Suppressor macrophage treated with lipopolysaccharide for 4 hours (primary cell): ENCODE results near the gene GLRX.
A peak's percentile ranks its signal among the peaks of the same experiment; 100 is the strongest.
"Not testable (repeated sequence)": the region's sequence is repeated elsewhere in the genome, so short reads cannot be mapped to it uniquely, and the experiment has no call there.

Experiments used
- DNase-seq: peaks from one replicate; pipeline ENCODE4 v3.0.0-alpha.2; 2020

Gene GLRX

DNA sequence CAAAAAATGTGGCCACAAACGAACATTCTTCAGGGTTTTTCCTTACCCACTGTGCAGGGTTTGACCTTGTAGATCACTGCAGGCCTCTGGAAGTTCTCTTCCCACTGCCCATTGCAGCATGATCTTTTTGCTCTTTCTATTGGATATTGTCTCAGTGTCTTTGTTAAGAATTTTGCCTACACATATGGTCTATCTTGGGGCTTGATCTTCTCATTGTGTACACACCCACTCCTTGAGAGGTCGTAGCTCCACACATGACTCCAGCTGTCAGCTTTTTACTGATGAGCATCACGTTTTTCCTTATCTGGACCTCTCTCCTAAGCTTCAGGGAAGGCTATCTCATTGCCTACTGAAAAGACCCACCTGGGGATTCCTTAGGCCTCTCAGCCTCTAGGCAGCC lies 3.0 kb upstream of the GLRX start:
- DNase-seq = no peak

DNA sequence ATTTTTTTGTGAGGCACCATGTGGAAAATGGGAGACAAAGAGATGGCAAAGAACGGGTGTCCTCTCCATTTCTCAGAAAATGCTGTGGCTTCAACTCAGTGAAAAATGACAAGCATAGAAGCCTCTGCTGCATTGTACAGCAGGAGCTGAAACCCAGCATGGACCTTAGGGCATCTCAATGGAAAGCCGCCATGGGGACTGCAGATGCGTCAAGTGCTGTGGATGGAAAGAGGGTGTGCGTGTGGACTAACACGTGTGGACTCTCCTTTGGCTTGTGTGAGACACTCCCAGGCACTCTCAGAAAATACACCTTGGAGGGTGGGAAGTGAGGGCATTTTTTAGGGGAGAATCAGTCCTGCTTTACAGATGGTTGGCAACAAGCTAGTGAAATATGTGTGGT lies 2.2 kb upstream of the GLRX start:
- DNase-seq = no peak

DNA sequence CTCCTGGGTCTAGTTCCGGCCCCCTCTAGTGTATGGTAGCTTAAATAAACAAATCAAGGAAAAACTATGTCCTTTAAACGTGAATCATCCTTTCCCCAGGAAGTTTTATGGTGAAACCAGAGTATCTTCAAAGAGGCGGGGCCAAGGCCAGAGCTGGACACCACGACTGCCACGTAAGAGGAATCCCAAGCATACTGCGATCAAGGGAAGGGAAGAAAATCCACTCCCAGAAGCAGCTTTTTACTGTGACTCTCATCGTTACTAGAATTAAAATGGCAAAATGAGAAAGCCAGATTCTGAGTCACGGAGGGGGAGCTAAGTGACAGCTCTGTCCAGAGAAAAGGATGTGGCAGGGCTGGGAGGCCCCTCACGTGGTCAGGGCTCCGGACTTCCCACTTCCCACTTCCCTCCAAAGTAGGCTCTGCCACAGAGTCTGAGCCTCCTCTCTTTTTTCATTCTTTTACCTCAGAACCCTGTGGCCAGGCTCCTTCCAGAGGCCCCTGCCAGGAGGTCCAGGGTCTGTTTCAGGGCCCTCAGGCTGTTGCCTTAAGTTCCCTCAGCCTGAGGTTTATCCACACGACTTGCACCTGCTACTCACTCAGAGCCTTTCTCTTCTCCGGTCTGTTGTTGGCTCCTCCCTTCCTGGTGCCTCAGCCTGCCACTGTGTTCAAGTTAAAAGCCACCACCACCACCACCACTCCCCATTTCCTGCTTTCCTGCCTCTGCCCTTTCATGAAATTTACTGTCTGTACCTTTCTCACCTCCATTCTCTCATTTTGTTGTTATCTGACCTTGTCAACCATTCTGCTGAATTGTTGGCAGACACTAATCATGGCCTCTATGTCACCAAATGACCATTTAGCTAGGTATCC lies 1.4 kb upstream of the GLRX start:
- DNase-seq = peak; percentile 94

DNA sequence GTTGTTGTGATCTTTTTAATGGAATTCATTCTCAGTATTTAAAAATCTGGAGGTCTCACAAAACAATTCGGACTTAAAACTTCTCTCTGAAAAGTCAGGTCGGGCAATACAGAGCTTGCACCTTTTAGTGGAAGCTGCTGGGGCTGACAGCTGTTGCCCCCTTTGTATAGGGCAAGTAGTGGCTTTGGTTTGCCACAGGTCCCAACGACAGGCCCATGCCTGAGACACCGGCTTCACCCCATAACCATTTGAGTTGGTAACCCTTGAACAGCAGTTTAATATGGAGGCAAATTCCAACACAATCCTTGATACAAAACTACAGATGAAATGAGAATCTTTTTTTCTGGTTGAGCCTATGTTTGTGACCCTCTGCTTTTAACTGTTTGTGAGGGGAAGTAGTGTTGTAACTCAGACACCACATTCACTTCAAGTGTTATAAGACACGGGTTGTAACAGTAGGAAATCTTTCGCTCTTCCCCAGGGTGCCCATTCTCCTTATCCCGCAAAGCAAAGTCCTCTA lies 752 bp upstream of the GLRX start:
- DNase-seq = no peak

DNA sequence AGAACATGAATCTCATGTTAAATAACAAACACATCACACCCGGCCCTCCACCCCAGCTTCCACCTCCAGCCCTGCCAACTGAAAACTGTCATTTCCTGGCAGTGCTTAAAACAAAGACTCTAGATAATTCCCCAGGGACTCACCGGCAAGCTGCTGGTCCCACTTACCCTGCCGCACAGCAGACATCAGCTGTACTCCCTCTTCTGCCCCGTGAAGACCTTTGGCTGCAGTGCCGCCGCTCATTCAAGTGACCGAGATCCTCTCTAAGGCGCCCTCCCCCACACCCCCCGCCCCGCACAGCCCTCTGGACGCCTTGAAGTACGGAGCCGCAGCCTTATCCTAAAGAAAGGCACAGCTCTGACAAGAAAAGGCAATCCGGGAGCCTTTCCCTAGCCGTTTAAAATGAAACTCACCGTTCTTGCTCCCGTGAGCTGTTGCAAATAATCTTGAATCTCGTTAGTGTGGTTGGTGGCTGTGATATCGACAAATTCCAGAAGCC lies 434 bp downstream of the GLRX start:
- peak; percentile 53 for DNase-seq

DNA sequence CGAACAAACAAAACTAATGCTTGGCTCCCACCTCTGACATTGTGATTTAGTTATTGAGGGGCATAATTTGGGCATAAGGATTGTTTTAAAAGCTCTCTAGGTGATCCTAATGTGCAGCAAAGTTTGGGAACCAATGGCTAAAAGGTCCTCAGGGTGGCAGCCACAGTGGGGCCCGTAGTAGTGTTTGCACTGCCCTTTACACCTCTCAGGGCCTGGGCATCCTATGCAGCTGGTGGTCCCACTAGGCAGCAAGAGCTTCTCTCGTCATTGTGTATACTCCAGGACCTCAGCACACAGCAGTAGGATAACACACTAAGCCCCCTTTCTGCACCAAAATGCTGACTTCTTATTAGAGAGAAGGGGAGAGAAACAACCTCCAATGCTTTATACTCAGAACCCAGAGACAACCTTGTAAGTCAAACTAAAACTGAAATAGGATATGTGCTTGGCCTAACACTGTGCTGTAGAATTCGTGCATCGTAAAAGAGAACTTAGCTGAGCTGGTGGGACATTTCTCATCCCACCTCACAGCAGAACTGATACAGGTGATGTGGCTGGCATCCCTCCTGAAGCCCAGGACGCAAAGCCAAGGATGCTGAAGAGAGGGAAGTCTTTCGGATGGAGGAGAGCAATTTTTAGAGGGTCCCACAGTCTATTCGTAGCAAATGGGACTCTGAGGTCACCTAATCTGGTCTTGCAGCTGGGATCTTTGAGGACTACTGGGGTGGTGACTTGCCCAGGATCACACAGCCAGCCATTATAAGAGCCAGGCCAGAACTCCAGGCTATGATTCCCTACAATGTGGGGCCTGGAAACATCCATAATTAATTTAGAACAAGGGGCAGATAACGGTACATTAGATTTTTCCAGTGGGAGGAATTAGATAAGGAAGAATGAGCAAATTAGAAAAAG lies 1.2 kb downstream of the GLRX start:
- no peak for DNase-seq

DNA sequence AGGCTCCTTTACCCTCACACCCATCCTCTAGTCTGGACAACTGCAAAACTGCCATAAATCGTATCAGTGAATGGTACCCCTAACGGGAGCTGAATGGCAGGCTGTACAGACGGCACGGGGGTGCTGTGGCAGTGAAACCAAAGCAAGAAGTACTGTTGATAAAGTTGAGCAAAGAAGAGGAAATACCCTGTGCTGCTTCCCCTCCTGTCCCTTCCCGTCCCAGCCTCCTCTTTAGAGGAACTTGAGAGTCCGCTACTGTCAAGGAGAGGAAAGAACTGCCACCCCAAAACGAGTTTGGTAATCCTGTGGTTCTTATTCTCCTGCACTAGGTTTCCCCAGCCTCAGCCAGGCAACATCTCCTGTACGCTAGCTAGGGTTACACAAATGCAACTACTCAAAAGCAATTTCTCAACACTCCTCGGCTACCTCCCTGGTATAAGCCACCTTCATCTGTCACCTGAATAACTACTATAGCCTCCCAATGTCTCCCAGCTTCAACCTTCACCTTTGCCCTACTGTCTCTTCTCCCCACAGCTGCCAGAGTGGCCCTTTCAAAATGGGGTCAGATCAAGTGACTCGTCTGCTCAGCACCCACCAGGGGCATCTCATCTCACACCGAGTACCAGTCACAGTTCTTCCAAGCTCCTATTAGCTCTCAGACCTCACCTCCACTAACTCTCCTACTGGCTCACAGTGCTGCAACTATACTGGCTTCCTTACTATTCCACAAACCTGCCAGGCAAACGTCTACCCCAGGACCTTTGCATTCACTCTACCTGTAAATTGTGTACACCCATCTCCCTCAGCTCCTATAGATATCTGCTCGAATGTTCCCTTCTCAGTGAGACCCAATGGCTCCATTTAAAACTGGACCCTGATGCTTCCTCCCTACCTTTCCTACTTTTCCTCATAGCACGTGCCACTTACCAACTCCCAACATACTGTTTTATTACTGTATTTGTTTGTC lies 4.1 kb downstream of the GLRX start:
- DNase-seq = peak; percentile 93

DNA sequence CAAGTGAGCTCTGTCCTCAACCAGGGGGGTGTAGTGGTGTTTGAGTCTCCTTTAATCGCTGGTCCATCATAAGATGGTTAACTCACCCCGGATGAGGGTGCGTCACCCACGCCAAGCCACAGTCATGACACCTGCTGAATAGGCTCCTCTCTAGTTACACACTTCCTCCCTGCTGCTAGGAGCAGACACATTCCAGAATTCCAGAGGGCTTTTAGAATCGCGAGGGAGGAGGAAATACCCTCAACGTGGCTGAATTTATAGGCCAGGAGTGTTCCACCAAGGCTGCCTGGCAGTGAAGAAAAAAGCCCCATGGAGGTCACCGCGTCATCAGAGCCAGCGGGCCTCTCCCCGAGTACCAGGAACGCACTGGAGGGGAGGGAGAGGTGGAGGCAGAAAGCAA lies 5.1 kb downstream of the GLRX start:
- DNase-seq = peak; percentile 66

DNA sequence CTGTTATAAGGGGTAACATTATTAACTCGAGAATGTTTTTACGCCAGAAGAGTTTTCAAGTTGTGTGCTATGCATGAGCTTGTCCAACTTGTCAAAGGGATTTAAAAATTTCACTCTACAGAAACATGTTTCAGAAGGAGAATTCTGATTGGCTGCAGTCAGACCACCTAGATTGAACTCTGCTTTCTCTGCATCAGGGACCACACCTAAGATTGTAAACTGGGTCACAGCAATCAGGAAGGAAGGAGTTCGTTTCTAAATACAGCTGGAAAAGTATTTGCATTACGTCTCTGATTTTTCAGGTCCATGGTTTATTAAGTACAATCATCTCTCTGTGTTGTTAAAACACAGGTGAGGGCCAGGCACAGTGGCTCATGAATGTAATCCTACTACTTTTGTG lies 5.8 kb downstream of the GLRX start:
- no peak for DNase-seq

DNA sequence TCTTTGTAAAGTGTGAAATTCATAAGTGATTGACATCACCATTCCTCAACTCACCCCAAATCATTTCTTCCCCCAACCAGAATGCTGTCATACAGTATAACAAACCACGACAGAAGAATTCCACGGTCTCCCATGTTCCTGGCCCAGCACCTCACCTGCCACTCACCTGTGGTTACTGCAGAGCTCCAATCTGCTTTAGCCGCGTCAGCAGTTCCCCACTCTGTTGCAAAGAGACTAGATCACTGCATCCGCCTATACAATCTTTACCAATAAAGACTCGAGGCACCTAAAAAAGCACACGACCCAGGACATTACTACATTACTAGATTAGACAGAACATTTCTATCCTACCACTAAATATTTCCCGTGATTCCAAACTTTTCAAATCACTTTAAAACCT lies 6.2 kb downstream of the GLRX start:
- DNase-seq = no peak

DNA sequence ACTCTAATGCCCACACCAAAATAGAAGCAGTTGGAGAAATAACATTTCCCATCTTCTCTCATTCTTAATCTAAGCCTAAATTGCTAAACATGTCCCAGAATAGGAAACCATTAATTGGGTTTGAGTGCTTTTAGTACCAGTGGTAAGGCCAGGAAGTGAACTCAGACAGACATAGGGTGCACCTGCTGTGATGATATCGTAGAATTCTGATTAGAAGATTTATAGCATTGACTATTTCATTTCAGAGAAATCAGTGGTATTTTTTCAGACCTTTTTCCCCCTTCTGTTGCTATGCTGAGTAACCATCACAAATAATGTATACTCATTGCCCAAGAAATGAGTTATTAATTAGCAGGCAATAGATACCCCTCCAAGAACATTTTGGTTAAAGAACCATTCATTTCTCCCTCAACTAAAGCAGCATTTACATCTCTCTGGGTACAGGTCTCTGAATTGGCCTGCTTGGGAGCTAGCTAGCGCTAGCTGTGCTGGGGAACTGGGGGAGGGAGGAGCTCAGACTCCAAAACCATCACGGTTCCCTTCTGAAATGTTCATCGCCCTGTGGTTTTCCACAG lies 7.3 kb downstream of the GLRX start:
- DNase-seq = no peak

DNA sequence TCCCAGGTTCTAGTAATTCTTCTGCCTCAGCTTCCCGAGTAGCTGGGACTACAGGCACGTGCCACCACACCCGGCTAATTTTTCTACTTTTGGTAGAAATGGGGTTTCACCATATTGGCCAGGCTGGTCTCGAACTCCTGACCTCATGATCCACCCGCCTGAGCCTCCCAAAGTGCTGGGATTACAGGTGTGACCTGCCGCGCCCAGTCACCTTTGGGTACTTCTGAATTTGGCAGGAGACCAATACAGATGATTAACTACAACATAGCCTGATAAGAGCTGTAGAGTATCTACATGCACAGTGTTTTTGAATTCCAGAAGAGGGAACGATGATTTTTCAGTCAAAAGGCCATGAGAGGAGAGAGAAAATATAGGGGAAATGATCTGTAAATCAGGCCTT lies 9.5 kb downstream of the GLRX start:
- not testable (repeated sequence) for DNase-seq

DNA sequence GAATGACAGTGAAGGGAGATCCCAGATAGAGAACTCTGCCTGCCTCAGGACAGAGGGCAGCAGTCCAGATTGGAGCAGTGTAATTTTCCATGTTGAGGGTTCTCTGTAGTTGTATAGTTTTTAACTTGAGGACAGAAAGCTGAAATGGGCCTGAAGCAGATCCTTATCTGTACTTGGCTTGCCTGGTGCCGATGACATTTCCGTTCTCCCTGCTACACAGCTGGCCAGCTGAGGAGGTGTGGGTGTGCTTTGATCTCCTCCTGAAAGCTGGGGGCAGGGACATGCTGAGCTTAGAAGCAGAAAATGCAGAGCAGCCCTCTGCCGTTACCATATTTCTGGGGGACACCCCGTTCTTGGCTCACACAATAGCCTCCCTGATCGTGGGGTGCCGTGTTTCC lies 10.5 kb downstream of the GLRX start:
- DNase-seq = no peak

DNA sequence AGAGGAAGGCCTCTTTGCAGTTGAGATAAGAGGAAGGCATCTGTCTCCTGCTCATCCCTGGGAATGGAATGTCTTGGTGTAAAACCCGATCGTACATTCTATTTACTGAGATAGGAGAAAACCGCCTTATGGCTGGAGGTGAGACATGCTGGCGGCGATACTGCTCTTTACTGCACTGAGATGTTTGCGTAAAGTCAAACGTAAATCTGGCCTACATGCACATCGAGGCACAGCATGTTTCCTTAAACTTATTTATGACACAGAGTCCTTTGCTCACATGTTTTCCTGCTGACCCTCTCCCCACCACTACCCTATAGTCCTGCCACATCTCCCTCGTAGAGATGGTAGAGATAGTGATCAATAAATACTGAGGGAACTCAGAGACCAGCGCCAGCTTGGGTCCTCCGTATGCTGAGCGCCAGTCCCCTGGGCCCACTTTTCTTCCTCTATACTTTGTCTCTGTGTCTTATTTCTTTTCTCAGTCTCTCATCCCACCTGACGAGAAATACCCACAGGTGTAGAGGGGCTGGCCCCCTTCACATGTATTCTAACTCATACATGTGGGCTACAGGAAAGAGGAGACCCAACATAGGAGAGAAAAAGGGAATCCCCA lies 11.0 kb downstream of the GLRX start:
- DNase-seq = not testable (repeated sequence)

DNA sequence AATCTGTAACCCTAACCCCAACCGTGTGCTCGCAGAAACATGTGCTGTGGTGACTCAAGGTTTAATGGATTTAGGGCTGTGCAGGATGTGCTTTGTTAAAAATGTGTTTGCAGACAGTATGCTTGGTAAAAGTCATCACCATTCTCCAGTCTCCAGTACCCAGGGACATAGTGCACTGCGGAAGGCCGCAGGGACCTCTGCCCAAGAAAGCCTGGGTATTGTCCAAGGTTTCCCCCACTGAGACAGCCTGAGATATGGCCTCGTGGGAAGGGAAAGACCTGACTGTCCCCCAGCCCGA lies 11.5 kb downstream of the GLRX start:
- not testable (repeated sequence) for DNase-seq

DNA sequence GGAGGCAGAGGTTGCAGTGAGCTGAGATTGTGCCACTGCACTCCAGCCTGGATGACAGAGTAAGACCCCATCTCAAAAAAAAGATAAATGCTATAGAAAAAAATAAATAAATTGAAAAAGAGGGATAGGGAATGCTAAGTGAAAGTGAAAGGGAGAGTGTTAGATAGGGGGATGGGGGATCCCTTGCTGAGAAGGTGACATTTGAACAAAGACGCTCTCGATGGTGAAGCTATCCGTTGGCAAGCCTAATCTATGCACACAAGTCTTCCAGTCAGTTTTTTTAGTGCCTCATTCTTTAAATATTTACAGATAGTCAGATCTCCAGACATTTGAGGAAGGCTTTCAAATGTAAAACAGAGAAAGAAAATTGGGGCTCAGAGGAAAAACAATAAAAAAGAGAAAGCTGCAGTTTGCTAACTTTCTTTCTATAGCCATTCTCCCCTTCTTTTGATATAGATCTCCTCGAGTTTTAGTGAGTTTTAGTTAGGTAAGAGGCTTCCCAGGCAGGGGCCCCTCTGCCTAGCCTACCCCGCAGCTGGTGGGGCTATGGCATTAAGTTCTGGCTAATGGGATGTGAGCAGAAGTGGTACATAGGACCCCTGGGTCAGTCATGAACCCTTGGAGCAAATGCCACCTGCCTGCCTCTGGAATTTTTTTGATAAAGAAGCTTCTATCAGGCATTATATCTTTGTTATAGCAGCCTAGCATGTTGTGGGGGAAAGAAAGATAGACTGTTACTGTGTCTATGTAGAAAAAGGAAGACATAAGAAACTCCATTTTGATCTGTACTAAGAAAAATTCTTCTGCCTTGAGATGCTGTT lies 12.0 kb downstream of the GLRX start:
- DNase-seq = no peak

DNA sequence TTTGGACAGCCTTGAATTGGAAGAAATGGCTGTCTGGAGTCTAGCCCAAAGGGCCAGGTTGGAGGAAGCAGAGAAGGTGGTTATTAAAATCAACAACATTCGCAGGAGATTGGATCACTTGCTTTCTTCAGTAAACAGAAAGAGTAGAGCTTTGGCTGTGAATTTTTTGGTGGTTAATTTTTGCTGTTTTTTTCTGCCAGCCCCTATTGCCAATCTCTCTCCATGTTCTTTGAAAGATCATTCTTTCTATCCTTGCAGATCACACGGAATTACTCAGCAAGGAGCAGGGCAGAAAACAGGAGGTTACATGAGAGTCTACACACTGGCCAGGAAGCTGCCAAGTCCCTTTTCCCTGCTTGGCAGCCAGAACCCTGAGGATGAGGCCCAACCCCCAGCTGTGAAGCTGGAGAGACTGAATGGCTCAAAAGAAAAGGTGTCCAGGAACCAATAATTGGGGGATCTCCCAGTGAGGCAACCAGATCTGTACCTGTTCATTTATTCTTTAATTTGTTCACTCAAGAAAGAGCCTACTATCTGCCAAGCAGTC lies 13.0 kb downstream of the GLRX start:
- no peak for DNase-seq

DNA sequence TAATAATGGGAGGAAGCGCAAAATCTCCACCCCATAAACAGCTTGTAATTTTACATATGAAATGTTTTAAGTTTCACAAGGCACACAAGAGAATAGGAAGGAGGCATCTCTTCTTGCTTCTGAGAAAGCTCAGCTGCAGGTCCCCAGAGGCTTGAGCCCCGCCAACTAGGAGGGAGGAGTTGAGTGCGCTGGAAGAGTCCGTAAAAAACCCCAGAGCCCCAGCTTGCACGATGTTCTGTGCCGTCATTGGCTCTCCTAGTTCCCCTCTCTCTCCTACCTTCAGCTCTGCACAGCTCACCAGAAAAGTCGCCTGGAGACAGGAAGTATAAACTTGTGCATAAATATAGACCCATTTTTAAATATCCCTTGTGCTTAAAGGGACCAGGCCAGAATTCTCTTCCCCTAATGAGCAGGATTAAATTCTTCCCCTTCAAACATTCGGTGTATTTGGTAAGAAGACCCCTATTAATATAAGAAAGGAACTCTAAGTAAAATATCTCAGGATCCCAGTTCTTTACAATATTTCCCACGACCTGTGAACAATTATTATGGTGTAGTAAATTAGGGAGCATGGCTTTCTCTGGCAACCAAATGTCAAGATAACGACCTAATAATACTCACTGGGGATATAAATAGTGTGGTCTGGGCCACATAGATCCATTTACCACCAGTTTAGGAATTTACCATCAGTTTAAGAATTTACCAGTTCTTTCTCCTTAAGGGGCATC lies 13.7 kb downstream of the GLRX start:
- peak; percentile 91 for DNase-seq

DNA sequence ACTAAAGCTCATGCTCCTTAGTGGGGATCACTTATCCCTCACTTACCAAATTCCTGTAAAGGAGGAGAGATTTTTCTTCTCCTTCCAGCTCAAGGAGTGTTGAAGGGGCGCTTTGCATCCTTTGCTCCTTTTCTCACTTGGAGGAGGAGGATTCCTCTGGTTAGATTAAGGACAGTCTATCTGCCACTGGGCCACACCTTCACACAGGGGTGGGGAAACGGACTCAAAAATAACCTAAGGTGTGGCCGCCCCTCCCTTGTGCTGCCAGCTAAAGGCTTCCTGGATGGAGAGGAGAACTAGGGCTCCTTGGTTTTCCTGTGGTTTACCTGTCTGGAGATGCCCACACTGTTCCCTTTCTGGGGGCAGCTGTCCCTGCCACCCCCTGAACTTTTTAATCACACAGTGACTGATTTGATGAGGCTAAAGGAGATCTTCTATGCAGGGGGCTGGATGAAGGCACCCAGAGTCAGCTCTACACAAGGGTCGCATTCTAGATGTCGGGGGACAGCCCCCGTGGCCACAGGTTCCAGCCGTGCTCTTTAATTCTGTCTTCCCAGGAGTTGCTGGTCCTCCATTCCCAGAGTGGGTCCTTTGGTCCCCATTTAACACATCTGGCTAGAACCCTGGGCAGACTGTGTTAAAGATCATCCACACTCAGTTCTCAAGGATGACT lies 14.4 kb downstream of the GLRX start:
- no peak for DNase-seq
